Right hindlimb (tissue), 1 donor: ENCODE data around the gene CKMT2.
A peak's percentile ranks its signal among the peaks of the same experiment; 100 is the strongest.
"Not testable (repeated sequence)": the region's sequence is repeated elsewhere in the genome, so short reads cannot be mapped to it uniquely, and the experiment has no call there.

Experiments used
- DNase-seq: peaks from one replicate; pipeline ENCODE4 v3.0.0-alpha.2; 2018

Gene CKMT2

DNA sequence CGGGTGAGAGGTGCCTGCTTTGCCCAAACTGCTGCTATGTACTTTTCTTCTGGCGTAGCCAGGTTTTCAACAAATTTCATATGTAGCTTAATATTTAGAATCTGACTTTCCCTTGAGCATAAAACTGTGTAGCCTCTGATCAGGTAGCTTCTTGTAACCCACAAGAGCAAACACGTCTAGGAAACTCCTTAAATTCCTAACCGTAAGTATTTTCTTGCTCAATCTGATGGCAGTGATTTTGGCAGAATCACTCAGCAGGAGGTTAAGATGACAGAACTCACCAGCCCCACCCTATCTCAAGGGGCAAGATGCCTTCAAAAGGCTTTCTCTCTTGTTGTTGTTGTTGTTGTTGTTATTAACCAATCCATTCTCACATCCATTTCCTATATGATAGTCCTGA lies 20.8 kb downstream of the CKMT2 start:
- no peak for DNase-seq

DNA sequence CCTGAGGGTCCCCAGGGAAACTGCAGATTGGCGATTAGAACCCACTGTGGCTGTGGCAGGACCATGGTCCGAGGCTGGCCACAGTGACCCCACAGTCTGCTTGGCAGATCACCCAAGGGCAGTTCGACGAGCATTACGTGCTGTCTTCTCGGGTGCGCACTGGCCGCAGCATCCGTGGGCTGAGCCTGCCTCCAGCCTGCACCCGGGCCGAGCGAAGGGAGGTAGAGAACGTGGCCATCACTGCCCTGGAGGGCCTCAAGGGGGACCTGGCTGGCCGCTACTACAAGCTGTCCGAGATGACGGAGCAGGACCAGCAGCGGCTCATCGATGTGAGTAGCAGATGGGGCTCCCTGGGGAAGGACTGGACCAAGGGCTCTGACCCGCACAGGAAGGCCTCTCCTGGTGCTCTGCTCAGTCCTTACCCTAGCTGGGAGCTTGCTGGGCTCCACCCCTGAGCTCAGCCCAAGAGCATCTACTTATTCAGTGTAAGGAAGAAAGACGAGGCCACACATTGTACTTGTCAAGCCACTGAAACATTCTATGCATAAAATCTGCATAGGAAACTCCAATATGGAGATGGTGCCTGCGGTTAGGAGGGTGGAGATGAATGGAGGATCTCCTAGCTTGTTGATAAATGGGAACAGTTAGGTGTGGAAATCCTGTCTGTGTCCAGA lies 21.9 kb downstream of the CKMT2 start:
- no peak for DNase-seq

- DNase-seq = no peak
These were observed 23.6 kb downstream of the CKMT2 start for GRCh38 chr5:81256766-81257165.

GRCh38 chr5:81262796-81263195 lies 29.7 kb downstream of the CKMT2 start:
- not testable (repeated sequence) for DNase-seq

- DNase-seq = no peak
These were observed 32.0 kb downstream of the CKMT2 start for GRCh38 chr5:81265101-81265500.

DNA sequence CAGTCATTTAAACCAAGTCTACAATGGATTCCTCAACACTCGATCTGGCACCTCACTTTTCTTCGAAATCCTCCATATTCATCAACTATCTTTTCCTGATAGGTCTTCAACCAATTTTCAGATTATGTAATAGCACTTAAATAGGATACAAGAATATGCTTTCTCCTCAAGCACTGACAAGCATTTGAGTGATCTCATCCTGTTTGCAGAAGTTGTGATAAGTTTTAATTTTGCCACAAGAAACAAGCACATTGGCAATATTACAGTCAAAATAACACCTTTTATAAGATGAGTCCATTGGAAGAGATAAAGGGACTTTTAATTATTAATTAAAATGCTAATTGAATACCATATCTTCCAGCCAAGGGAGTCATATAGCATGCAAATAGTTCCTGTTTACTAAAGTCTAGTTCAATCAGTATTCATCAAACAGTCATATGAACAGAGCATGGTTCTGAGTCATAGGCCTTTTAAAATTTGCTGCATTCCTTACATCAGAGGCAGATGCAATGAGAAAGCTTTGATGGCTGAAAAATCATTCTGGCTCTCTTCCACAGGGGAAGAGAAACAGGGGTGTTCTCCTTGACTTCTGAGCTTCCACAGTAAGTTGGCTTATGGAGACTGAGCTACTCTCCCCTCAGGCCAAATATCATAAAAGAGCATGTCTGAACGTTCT lies 35.5 kb downstream of the CKMT2 start:
- DNase-seq = no peak

DNA sequence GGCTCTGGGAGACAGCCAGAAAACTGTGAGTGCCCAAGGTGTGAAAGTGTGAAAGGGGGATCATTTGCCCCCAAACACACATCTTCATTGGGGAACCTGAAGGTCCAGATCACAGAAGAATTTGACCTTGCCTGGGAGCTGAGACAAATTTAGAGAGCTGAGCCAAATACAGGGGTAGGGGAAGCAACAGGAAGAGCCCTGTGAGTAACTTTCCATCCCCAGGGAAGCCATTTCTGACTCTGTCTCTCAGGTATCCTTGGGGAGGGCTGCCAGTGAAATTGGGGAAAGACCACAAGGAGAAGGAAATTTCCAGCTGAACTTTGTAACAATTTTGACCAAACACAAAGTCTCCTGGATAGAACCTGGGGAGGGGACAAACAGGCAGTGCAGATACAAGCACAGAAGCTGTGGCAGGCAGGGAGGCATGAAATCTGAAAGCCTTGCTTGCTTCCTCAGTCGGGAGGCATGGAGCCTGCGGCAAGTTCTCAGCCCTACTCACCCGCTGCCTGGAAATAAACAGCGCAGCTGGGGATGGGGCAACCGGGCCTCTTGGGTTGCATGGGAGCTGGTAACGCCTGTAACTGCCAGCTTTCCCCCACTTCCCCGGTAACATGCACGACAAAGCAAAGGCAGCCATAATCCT lies 36.8 kb downstream of the CKMT2 start:
- no peak for DNase-seq

DNA sequence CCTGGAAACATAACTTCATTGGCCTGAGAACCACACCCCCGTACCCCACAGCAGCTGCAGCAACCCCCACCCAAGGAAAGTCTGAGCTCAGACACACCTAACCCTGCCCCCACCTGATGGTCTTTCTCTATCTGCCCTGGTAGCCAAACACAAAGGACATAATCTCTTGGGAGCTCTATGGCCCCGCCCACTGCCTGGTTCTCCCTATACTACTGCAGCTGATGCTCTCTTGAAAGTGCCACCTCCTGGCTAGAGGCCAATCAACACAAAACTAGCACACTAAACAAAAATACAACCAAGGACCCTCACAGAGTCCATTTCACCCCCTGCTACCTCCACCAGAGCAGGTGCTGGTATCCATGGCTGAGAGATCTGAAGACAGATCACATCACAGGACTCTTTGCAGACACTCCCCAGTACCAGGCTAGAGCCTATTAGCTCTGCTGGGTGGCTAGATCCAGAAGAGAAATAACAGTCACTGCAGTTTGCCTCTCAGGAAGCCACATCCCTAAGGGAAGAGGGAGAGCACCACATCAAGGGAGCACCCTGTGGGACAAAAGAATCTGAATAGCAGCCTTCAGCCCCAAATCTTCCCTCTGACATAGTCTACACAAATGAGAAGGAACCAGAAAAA lies 37.4 kb downstream of the CKMT2 start:
- not testable (repeated sequence) for DNase-seq

DNA sequence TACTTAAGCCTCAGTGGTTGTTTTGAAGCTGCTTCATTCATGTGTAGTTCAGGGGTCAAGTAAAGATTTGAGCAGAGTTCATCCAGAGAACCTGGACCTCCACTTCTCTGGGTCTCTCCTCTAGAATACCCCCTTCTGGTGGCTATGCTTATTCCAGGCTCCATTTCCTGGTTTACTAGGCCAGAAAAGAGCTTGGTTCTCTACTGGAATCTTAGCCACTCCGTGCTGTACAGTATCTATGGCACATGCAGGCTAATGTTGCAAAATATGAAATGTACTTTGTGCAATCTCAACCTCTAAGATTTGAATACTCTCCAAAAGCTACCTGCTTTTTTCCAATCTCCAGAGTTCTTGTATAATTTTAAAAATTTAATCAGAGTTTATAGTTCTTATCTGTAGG lies 50.9 kb downstream of the CKMT2 start:
- no peak for DNase-seq

DNA sequence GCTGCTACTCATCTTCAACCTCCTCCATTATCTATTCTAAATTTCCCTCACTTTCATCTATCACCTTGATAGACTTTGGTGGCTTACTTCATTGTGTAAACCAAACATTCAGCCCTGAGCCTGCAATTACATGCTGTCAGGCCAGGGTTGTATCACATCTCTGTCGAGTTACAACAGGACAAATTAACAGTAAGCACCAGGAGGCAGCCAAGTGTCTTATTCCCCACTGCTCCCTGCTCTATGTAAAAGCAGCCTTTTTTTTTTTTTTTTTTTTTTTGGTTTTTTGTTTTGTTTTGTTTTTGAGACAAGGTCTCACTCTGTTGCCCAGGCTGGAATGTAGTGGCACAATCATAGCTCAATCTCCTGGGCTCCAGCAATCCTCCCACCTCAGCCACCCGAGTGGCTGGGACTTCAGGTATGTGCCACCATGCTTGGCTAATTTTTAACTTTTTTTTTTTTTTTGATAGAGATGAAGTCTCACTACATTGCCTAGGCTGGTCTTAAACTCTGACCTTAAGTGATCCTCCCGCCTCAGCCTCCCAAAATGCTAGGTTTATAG lies 53.0 kb downstream of the CKMT2 start:
- no peak for DNase-seq

DNA sequence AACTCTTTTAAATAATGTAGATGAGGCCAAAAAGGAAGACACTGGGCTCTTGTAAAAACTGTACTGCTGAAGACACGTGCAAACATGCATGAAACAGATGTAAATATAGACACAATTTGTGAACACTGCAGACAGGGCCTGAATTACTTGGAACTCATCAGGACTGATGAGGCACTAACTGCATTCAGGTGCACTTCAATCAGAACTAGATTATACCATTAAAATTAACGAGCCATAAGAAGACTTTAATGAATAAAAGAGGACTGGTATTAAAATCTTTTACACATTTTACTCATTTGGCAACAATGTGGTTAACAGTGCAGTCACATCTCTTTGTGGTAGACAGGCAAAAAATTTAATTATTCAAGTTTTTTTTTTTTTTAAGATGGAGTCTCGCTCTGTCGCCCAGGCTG lies 54.9 kb downstream of the CKMT2 start:
- DNase-seq = no peak

GRCh38 chr5:81290146-81290545 lies 57.0 kb downstream of the CKMT2 start:
- DNase-seq = no peak

- no peak for DNase-seq
These were observed 59.0 kb downstream of the CKMT2 start for GRCh38 chr5:81292130-81292529.

DNA sequence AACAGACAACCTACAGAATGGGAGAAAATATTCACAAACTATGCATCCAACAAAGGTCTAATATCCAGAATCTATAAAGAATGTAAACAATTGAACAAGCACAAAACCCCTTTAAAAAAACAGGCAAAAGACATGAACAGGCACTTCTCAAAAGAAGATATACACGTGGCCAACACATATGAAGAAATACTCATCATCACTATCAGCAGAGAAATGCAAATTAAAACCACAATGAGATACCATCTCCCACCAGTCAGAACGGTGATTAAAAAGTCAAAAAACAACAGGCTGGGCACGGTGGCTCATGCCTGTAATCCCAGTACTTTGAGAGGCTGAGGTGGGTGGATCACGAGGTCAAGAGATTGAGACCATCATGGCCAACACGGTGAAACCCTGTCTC lies 60.9 kb downstream of the CKMT2 start:
- DNase-seq = not testable (repeated sequence)

DNA sequence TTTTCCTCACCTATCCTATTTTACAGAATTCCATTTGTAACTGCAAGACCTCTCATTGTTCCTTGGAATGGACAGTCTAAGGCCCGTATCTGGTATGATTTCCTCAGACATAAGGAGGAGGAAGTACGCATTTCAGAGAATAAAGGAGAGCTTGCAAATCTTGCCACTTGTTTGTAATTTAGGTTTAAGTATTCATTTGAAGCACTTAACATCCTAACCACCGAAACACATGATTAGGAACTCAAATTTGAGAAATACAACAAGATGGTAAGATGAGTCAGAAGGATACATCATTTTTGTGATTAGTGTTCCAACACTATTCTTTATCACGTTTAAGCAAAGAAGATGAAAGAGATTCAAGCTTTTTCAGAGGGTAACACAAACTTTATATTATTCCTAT lies 64.4 kb downstream of the CKMT2 start:
- no peak for DNase-seq

- no peak for DNase-seq
These were observed 67.8 kb downstream of the CKMT2 start for GRCh38 chr5:81300921-81301270.

- peak; percentile 97 for DNase-seq
These were observed 68.3 kb downstream of the CKMT2 start, which contains the start of gene ZCCHC9 for GRCh38 chr5:81301271-81302015. Gene ZCCHC9 (plus strand): TSS chr5:81301587. CDS start chr5:81304758, 3,171 bp downstream.

DNA sequence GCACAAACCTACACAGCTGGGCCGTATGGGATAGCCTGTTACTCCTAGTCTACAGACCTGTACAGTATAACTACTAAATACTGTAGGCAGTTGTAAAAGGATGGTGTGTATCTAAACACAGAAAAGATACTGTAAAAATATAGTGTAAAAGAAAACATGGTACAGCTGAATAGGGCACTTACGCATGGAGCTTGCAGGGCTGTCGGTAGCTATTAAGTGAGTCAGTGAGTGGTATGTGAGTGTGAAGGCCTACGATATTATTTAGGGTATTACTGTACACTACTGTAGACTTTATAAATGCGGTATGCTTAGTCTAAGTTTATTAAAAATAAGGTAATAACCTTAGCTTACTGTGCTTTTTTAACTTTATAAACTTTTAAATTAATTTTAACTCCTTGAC lies 69.5 kb downstream of the CKMT2 start:
- no peak for DNase-seq

- no peak for DNase-seq
These were observed 70.4 kb downstream of the CKMT2 start for GRCh38 chr5:81303563-81303962.

- DNase-seq = no peak
These were observed 72.7 kb downstream of the CKMT2 start for GRCh38 chr5:81305785-81306184.

DNA sequence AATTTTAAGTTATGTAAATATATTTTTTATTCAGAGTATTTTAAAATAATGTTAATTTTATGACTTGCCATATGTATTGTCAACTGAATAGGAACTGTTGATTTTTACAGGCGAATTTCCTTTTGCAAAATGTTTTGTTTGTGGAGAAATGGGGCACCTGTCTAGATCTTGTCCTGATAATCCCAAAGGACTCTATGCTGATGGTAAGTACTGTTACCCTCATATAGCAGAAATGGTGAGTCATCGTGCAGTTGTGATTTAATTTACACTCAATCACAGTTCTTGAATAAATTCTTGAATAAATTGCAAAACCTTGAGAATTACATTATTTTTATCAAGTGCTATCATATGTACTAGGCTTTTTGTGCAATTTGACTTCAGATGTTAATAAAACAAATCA lies 75.7 kb downstream of the CKMT2 start:
- no peak for DNase-seq

GRCh38 chr5:81310402-81311063 lies 77.4 kb downstream of the CKMT2 start:
- no peak for DNase-seq
